ENCODE data around the gene TSPAN14.

The TSPAN14 gene

DNA sequence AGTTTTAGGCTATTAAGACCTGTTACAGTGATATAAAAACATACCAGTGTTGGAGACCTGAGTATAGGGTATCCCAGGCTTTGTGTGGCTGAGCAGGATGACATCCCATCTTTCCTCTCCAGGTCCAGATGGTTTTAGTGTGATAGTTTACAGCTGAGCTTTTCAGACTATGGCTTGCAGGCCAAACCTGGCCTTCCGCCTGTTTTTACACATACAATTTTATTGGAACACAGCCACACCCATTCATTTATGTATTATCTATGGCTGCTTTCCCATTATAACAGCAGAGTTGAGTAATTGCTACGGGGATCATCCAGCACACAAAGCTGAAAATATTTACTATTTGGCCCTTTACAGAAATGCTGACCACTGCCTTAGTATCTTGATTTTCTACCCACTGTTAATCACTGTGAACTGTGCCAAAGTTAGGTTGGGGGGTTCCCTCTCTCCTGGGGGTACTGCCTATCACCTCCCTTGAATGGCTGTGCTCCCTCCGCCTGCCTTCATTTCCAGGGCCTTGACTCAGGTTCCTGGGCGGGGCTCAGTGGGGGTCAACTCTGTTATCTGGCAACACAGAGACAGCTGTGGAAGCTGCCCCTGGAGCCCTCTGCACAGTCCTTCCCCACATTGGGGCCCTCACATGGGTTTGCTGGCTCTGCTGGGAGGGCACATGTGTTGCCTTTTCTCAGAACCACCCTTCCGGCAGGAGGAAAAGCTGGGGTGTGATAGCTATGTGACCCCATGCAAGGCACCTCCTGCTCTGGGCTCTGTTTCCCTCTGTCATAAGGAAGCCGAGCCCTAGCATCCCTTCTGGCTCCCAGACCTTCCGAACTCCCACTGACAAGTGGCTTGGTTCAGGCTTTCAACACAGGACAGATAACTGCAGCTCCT lies 43.3 kb downstream of the TSPAN14 start:
- Histone ChIP-seq H2AFZ (ENCODE audit: low read length) (no peak overlapping the region), H3K9me2 (replicated peaks; ENCODE audit: low read depth, low read length) (no peaks in the 10 kb centered on the region), H3K9me3 (ENCODE audit: insufficient read depth, low read depth, low read length) (peaks cover 9% of the 10 kb centered on the region; the same call in 1 of the 2 replicates), H3K79me2 (ENCODE audit: insufficient read depth, low read length) (peaks cover 71% of the 10 kb centered on the region; the same call in 1 of the 2 replicates), H3K9ac (ENCODE audit: low read depth, low read length, poor library complexity, severe bottlenecking) (no peak overlapping the region), H3K36me3 (ENCODE audit: insufficient read depth, low read length) (peaks cover 16% of the 10 kb centered on the region; the same call in 1 of the 2 replicates), H3K4me3 (ENCODE audit: low read length, poor library complexity, severe bottlenecking) (no peak overlapping the region), H3K4me2 (ENCODE audit: low read depth, low read length, poor library complexity, severe bottlenecking) (no peak overlapping the region), H4K20me1 (ENCODE audit: insufficient read depth, low read length, poor library complexity, severe bottlenecking) (no peaks in the 10 kb centered on the region), H3K4me1 (ENCODE audit: insufficient read depth, low read length, poor library complexity, severe bottlenecking) (peaks cover 39% of the 10 kb centered on the region), H3F3A (ENCODE audit: low read depth) (peaks cover 11% of the 10 kb centered on the region), H3K27me3 (ENCODE audit: insufficient read depth, low read length, poor library complexity, severe bottlenecking) (no peaks in the 10 kb centered on the region)
- TF ChIP-seq, protein P1, sequence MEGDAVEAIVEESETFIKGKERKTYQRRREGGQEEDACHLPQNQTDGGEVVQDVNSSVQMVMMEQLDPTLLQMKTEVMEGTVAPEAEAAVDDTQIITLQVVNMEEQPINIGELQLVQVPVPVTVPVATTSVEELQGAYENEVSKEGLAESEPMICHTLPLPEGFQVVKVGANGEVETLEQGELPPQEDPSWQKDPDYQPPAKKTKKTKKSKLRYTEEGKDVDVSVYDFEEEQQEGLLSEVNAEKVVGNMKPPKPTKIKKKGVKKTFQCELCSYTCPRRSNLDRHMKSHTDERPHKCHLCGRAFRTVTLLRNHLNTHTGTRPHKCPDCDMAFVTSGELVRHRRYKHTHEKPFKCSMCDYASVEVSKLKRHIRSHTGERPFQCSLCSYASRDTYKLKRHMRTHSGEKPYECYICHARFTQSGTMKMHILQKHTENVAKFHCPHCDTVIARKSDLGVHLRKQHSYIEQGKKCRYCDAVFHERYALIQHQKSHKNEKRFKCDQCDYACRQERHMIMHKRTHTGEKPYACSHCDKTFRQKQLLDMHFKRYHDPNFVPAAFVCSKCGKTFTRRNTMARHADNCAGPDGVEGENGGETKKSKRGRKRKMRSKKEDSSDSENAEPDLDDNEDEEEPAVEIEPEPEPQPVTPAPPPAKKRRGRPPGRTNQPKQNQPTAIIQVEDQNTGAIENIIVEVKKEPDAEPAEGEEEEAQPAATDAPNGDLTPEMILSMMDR (conservative IDR thresholded peaks at IDR 0.05; ENCODE audit: low read length) = no peak
- no peak for TF ChIP-seq EZH2phosphoT487 (IDR thresholded peaks at IDR 0.05; ENCODE audit: borderline replicate concordance)

DNA sequence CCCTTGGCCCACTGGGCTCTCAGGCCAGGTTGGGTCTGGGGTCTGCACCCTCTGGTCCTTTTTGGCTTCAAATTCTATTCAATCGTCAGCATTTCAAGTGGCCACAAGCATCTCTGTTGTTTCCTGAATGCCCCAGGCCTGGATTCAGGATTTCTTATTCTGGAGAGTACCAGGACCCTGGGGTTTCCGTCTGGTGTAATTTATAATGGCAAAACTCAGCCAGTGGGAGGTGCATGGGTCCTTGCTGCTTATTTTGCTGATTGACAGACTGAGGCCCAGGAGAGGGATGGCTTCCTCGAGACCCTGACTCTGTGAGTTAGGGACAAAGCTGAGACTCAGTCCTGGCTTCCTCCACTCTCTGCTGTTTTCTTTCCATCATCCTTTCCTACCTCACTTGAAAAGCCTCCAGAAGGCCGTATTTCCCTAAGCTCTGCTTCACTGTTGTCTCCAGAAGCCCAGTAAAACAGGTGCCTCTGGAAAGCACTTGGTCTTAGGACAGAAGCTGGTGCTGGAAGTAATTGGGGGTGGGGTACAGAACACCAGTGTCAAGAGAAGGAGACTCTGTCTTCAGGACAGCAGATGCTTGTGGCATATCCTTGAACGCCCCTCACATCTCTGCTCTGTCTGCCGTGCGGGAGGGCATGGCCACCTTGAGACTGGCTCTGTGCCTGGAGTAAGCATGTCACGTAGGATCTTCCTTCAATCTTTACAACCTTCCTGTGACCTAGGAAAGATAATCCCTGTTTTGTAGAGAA lies 44.1 kb downstream of the TSPAN14 start:
- Histone ChIP-seq H3K4me2 (ENCODE audit: low read depth, low read length, poor library complexity, severe bottlenecking) (no peak overlapping the region), H3K9me3 (ENCODE audit: insufficient read depth, low read depth, low read length) (peaks cover 9% of the 10 kb centered on the region; the same call in 1 of the 2 replicates), H3K4me3 (ENCODE audit: low read length, poor library complexity, severe bottlenecking) (no peak overlapping the region), H3K9me2 (replicated peaks; ENCODE audit: low read depth, low read length) (no peaks in the 10 kb centered on the region), H4K20me1 (ENCODE audit: insufficient read depth, low read length, poor library complexity, severe bottlenecking) (no peaks in the 10 kb centered on the region), H3F3A (ENCODE audit: low read depth) (peaks cover 8% of the 10 kb centered on the region), H3K79me2 (ENCODE audit: insufficient read depth, low read length) (peaks cover 75% of the 10 kb centered on the region; the same call in 1 of the 2 replicates), H3K9ac (ENCODE audit: low read depth, low read length, poor library complexity, severe bottlenecking) (no peak overlapping the region), H2AFZ (ENCODE audit: low read length) (no peak overlapping the region), H3K4me1 (ENCODE audit: insufficient read depth, low read length, poor library complexity, severe bottlenecking) (peaks cover 33% of the 10 kb centered on the region), H3K36me3 (ENCODE audit: insufficient read depth, low read length) (peaks cover 16% of the 10 kb centered on the region; the same call in 1 of the 2 replicates), H3K27me3 (ENCODE audit: insufficient read depth, low read length, poor library complexity, severe bottlenecking) (no peaks in the 10 kb centered on the region)
- TF ChIP-seq, protein P1 (conservative IDR thresholded peaks at IDR 0.05; ENCODE audit: low read length) = no peak
- no peak for TF ChIP-seq EZH2phosphoT487 (IDR thresholded peaks at IDR 0.05; ENCODE audit: borderline replicate concordance)

DNA sequence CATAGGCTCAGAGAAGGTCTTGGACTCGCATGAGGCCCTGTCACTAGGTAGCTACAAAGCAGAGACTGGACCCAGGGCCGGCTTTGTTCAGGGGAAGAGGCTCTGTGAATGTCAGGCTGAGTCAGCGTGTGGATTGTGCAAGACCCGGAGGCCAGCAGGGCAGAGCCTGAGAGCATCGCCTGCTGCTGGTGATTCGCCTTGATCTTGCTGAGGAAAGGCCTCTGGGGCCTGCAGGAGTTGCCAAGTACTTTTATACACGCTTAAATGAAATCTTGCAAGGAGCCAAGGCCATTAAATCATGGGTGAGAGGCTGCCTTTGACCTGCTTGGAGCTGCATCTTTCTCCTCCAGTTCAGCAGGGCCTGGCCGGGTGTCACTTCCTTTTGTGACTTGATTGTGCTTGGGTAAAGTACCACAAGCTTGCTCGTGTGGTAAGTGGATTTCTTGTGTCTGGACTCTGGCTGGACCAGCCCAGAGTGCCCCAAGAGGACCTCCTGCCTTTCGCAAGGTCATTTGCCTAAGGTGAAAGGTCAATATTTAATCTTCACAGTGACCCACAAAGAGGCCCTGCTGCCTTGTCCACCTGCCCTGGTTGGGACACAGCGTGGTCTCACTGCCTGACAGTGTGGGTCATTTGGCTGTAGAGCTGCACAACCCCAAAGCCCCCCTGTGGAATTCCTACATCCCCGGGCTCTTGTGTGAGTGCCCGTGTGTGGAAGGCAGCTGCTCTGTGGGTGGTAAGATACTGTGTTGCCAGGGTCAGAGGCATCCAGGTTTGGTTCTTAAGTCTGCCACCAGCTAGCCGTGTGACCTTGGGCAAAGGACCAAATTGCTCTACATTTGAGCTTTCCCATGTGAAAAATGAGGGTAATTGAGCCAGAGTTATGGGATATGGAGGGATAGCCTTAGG lies 45.0 kb downstream of the TSPAN14 start:
- H3F3A ChIP-seq (ENCODE audit: low read depth) = peaks cover under 1% of the 10 kb centered on the region
- peaks cover 16% of the 10 kb centered on the region; the same call in 1 of the 2 replicates for H3K36me3 ChIP-seq (ENCODE audit: insufficient read depth, low read length)
- peaks cover 25% of the 10 kb centered on the region for H3K4me1 ChIP-seq (ENCODE audit: insufficient read depth, low read length, poor library complexity, severe bottlenecking)
- TF ChIP-seq, protein P1 (conservative IDR thresholded peaks at IDR 0.05; ENCODE audit: low read length) = no peak
- no peaks in the 10 kb centered on the region for H3K9me2 ChIP-seq (replicated peaks; ENCODE audit: low read depth, low read length)
- no peak overlapping the region for H3K4me2 ChIP-seq (ENCODE audit: low read depth, low read length, poor library complexity, severe bottlenecking)
- H3K4me3 ChIP-seq (ENCODE audit: low read length, poor library complexity, severe bottlenecking) = no peak overlapping the region
- H3K9ac ChIP-seq (ENCODE audit: low read depth, low read length, poor library complexity, severe bottlenecking) = no peak overlapping the region
- H3K27me3 ChIP-seq (ENCODE audit: insufficient read depth, low read length, poor library complexity, severe bottlenecking) = no peaks in the 10 kb centered on the region
- H4K20me1 ChIP-seq (ENCODE audit: insufficient read depth, low read length, poor library complexity, severe bottlenecking) = no peaks in the 10 kb centered on the region
- peaks cover 9% of the 10 kb centered on the region; the same call in 1 of the 2 replicates for H3K9me3 ChIP-seq (ENCODE audit: insufficient read depth, low read depth, low read length)
- peaks cover 75% of the 10 kb centered on the region; the same call in 1 of the 2 replicates for H3K79me2 ChIP-seq (ENCODE audit: insufficient read depth, low read length)
- no peak overlapping the region for H2AFZ ChIP-seq (ENCODE audit: low read length)
